AG04449 (cell line): ENCODE measurements around the gene DOCK11.

Experiments
- CTCF ChIA-PET: fragments of 350-600 bp; formaldehyde crosslinking; extraction: SDS; loops from one replicate; lab custom pipeline; 2021; ENCODE audit warnings: antibody characterized with exemption; lab: Yijun Ruan, JAX
- POLR2A ChIA-PET: fragments of 400-600, 350-600 bp; formaldehyde crosslinking; extraction: SDS; loops from one replicate; lab custom pipeline; 2020; ENCODE audit warnings: antibody characterized with exemption, inconsistent platforms; lab: Yijun Ruan, JAX
- DNase-seq: peaks from one replicate; pipeline ENCODE4 v3.0.0-alpha.2; 2010; ENCODE audit warnings: low read depth, low spot score
- H3K4me3 ChIP-seq: 2 replicates; pipeline ENCODE4 v1.5.1; 2011; ENCODE audit warnings: low read depth, mild to moderate bottlenecking, control low read depth, low read length
- TF ChIP-seq, protein P1 (sequence below): IDR thresholded peaks from one replicate; pipeline ENCODE4 v1.5.1; 2011; ENCODE audit warnings: mild to moderate bottlenecking, moderate library complexity, low read length, control low read depth, inconsistent platforms; ENCODE audit not compliant: insufficient read depth; ENCODE audit errors: missing control alignments

The DOCK11 gene

DNA sequence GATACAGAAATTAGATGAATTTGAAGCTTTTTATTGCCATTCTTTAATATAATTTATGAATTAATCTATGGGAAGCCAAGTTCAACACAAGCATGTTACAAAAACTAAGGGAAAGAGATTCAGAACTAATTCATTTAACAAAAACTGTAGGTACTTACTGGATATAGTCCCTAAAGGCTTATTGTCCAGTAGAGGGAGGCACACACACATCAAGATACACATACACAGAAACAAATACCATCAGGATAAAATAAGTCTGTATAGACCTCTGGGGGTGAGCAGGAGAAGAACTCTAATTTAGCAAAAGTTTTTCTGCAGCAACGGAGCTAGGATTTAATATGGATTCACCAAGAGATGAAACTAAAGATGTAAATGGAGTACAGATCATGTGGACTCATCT, 148.8 kb downstream of the DOCK11 start:
- ChIA-PET CTCF (interaction anchor here (0.6 to 3.4 kb wide), 28 partner anchors 8 to 377 kb away, joined by 3 to 62 read pairs (median 4); no protein-coding TSS in a partner anchor), POLR2A (no interaction called here)
- TF ChIP-seq, protein P1, sequence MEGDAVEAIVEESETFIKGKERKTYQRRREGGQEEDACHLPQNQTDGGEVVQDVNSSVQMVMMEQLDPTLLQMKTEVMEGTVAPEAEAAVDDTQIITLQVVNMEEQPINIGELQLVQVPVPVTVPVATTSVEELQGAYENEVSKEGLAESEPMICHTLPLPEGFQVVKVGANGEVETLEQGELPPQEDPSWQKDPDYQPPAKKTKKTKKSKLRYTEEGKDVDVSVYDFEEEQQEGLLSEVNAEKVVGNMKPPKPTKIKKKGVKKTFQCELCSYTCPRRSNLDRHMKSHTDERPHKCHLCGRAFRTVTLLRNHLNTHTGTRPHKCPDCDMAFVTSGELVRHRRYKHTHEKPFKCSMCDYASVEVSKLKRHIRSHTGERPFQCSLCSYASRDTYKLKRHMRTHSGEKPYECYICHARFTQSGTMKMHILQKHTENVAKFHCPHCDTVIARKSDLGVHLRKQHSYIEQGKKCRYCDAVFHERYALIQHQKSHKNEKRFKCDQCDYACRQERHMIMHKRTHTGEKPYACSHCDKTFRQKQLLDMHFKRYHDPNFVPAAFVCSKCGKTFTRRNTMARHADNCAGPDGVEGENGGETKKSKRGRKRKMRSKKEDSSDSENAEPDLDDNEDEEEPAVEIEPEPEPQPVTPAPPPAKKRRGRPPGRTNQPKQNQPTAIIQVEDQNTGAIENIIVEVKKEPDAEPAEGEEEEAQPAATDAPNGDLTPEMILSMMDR, result peak; percentile 32
- no peak for DNase-seq
- H3K4me3 ChIP-seq, result no peak overlapping the region

DNA sequence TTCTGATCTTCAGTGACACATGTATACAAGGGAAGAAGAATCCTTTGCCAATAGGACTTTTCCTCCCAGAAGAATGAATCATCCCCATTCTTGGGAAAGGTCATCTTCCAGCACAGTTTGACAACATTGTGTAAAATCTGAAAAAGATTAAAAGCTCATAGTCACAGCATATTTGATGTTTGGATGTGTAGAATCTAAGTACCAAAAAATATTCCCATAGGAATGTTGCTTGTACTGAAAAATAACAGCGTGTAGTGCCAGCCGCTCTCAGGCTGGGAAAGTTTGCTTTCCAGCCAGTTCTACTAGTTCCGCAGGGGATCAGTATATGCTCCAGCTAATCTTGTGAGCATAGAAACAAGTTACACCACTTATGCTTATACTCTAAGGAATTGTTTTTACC, 157.1 kb downstream of the DOCK11 start:
- ChIA-PET CTCF (interaction anchor here (1.0 to 1.4 kb wide), 3 partner anchors 9 to 161 kb away, joined by 4 to 7 read pairs (median 4); no protein-coding TSS in a partner anchor), POLR2A (no interaction called here)
- no peak for DNase-seq
- H3K4me3 ChIP-seq, result no peak overlapping the region
- TF ChIP-seq, protein P1, result no peak

DNA sequence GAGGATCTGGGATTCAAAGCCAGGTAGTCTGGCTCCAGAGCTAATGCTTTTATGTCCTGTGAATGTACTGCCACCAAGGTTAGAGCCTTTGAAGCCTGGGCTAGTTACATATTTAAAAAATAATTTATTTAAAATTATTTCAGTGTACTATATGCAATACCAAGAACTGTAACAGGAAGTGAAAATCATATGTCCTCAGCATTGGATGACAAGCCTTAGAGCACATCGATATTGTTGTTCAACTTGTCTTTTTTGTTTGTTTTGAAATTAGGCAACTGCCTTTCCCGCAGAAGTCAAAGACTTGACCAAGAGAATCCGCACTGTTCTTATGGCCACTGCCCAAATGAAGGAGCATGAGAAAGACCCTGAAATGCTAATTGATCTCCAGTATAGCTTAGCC, 158.7 kb downstream of the DOCK11 start:
- H3K4me3 ChIP-seq, result no peak overlapping the region
- POLR2A ChIA-PET, result no interaction called here
- DNase-seq, result no peak
- TF ChIP-seq, protein P1, result no peak
- CTCF ChIA-PET, result interaction anchor here (1.4 to 1.6 kb wide), 2 partner anchors 10 kb away, joined by 7 to 8 read pairs; no protein-coding TSS in a partner anchor

DNA sequence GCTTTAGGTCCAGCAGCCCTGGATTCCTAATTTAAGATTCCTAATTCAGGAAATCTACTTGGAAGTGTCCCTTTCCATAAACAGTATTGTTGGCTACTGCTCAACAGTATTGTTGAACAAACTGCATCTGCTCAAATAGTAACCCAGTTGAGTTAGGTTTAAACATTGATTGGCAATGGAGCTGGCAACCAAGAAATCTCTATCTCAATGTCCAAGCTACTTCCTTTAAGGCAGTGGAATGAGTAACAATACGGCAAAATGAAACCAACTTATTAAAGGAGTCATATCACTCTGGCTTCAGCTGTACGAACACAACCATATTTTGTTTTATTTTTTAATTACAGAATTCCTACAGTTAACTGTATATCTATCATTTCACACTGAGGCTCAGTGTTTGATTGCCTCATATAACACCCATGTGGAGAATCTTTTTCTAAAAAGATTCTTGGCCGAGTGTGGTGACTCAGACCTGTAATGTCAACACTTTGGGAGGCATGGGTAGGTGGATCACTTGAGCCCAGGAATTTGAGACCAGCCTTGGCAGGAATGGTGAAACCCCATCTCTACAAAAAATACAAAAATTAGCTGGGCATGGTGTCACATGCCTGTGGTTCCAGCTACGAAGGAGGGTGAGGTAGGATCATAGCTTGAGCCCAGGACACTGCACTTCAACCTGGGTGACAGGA, 160.1 kb downstream of the DOCK11 start:
- H3K4me3 ChIP-seq, result no peak overlapping the region
- DNase-seq, result no peak
- ChIA-PET CTCF (interaction anchor here (1.6 kb wide), 1 partner anchor 11 kb away, joined by 8 read pairs; no protein-coding TSS in a partner anchor), POLR2A (no interaction called here)
- TF ChIP-seq, protein P1, result no peak

DNA sequence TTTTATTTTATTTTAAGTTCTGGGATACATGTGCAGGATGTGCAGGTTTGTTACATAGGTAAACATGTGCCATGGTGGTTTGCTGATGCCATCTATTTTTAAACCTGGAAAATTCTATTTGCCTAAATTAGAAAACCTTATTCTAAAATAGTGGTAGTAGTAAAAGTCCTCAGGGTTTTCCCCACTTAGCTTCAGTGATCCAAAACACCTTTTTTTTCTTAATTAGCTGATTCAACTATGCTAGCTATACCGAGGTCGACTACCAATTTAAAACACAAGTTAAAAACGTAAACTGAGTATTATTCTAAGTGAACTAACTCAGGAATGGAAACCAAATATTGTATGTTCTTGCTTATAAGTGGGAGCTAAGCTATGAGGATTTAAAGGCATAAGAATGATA, 161.8 kb downstream of the DOCK11 start:
- TF ChIP-seq, protein P1, result no peak
- DNase-seq, result no peak
- POLR2A ChIA-PET, result no interaction called here
- CTCF ChIA-PET, result interaction anchor here (1.0 kb wide), 1 partner anchor 150 kb away, joined by 3 read pairs; no protein-coding TSS in a partner anchor
- H3K4me3 ChIP-seq, result no peak overlapping the region

DNA sequence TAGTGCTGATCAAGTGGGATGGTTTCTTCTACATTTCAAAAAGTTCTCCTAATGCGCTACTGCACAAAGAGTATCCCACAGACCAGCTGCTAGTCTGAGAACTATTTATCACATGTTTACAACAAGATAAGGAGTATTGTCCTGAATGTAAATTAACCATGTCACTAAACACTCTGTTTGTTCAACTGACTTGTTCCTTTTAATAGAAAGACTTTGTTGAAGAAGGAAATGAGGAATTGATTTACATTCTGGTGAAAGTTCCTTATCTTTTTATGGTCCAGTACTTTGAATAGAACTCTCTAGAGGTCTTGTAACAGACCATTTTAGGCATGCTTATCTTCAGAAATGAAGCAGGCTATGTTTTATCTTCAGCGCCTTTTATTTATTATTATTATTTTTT, 164.5 kb downstream of the DOCK11 start:
- H3K4me3 ChIP-seq, result no peak overlapping the region
- POLR2A ChIA-PET, result no interaction called here
- CTCF ChIA-PET, result no interaction called here
- TF ChIP-seq, protein P1, result no peak
- no peak for DNase-seq
